ENCODE results near the gene PABPN1L.

The PABPN1L gene, protein sequence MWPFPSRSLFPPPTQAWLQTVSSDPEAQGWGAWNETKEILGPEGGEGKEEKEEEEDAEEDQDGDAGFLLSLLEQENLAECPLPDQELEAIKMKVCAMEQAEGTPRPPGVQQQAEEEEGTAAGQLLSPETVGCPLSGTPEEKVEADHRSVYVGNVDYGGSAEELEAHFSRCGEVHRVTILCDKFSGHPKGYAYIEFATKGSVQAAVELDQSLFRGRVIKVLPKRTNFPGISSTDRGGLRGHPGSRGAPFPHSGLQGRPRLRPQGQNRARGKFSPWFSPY

DNA sequence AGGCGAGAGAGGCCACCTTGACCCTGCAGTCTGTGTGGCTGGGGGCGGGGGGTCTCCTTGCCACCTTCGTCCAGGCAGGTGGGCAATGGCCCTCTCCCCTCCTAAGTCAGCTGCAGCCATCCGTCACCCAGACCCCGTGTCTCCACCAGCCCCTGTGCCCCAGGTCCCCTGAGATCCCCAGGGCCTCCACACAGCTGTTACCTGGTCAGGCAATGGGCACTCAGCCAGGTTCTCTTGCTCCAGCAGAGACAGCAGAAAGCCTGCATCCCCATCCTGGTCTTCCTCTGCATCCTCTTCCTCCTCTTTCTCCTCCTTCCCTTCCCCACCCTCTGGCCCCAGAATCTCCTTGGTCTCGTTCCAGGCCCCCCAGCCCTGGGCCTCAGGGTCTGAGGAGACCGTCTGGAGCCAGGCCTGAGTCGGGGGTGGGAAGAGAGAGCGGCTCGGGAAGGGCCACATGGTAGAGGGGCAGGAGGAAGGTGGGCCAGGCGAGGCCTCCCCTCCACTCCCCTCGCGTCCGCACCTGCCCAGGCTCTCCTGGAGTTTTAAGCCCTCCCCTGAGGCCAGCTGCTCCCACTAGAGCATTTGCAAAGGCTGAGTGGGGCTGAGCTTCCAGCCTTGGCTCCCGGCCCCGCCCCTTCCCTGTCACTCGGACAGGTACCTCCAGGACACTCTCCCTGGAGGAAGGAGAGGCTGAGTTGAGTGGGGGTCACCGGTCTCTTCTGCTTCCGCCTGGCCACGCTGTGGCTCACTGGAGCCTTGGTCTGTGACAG, at the start of gene PABPN1L:
Gene PABPN1L, minus strand, starts transcription at position 510 of the 770 bp plus-strand sequence. Its CDS starts 54 bp downstream, at position 456.
- DNase-seq (ENCODE audit: low read depth), result no peak

DNA sequence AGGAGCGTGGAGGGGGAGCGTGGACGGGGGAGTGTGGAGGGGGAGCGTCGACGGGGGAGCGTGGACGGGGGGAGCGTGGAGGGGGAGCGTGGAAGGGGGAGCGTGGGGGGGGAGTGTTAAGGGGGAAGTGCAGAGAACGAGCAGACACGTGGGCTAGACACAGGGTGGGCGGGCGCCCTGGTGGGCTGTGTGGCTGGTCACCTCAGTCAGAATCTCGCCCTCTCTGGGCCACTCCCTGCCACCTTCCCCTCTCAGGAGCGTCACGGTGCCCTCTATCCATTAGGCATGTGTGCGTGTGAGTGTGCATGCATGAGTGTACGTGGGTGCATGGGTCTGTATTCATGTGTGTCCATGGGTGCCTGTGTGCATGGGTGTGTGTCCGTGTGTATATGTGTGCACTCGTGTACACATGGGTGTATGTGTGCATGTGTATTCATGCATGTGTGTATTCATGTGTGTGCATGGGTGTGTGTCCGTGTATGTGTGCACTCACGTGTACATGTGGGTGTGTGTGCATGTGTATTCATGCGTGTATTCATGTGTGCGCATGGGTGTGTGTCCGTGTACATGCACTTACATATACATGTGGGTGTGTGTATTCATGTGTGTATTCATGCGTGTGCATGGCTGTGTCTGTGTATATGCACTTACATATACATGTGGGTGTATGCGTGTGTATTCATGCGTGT, 49.3 kb upstream of the PABPN1L start:
- no peak for DNase-seq (ENCODE audit: low read depth)

DNA sequence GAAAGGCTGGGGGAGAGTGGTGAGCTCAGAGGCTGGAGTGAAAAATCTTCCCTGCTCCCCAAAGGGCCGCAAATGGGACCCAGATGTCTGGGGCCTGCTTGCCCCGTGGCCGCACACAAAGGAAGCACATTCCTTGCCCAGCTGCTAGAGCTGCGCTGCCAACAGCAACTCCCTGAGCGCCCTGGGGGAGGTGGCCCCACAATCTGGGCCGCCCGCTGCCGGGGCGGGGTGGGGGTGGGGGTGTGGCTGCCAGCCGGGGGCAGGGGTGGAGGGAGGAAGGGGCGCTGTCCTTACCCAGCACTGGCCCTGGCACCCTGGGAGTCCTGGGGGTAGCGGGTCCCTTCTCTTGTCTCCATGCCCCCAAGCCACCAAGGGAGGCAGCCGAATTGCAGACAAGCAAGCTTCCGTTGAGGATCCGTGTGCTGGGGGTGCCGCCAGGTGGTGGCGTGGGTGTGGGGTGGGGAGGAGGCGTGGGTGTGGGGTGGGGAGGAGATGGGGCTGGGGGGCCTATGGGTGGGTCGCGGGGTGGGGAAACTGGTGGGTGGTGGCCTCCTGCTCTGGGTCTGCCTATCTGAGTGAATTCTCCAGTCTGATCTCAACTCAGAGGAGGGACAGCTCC, 48.4 kb upstream of the PABPN1L start:
- DNase-seq (ENCODE audit: low read depth), result no peak

- no peak for DNase-seq (ENCODE audit: low read depth)
These were observed 47.4 kb upstream of the PABPN1L start for GRCh38 chr16:88913870-88914269.

- no peak for DNase-seq (ENCODE audit: low read depth)
These were observed 46.6 kb upstream of the PABPN1L start for GRCh38 chr16:88913001-88913612.

GRCh38 chr16:88912556-88912955, 46.1 kb upstream of the PABPN1L start:
- DNase-seq (ENCODE audit: low read depth), result no peak

- no peak for DNase-seq (ENCODE audit: low read depth)
These were observed 45.5 kb upstream of the PABPN1L start for GRCh38 chr16:88911946-88912310.

- no peak for DNase-seq (ENCODE audit: low read depth)
These were observed 44.9 kb upstream of the PABPN1L start for GRCh38 chr16:88911136-88911945.

DNA sequence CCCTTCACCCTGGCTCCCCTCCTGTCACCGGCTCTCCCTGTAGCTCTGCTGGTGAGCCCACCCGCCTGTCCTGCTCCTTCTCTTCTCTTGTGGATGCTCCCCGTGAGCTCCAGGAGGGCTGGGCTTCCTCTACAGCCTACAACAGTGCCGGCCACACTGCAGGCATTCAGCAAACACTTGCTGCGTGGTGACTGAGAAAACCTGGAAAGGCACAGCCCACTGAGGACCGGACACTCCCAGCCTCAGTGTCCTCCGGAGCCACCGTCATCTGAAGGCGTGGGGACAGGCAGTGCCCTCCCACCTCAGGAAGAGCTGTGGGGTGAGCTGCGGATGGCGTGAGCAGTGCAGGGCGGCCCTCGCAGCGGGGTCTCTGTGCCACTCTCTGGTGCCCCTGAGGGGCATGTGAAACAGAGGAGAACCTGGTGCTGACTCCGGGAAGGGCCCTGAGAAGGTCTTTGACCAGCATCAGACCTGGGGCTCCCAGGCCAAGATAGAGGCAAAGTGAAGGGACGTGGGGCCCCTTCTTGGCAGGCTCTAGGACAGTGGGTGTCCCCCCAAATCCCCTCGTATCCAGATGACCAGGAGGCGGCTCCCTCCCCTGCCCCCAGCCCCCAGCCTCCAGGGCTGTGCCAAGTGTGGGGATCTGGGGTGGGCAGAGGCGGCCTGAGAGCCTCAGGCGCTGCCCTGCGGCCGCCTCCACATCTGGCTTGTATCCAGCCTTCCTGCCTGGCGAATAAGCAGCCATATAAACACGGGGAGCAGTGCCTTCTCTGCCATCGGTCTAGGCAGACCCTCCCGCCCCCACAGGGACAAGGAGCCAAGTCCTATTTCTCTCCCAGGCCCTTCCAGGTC, 44.0 kb upstream of the PABPN1L start:
- no peak for DNase-seq (ENCODE audit: low read depth)

- no peak for DNase-seq (ENCODE audit: low read depth)
These were observed 43.2 kb upstream of the PABPN1L start for GRCh38 chr16:88909431-88910210.

DNA sequence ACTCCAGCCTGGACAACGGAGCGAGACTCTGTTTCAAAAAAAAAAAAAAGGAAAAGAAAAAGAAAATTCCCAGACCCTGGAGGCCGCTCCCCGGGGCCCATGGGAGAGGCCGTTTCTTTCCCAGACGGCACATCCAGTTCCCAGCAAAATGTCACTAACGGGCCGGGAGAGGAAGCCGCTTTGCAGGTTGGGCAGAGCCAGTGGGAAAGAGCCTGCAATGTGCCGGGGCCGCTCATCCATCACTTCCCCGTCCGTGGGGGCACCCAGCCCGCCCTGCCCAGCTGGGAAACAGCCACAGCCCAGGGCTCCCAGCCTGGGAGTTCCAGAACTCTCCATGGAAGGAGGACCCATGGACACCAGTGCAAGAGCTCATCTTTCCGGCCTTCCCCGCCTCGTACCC, 41.8 kb upstream of the PABPN1L start:
- DNase-seq (ENCODE audit: low read depth), result no peak

GRCh38 chr16:88907768-88908167, 41.3 kb upstream of the PABPN1L start:
- DNase-seq (ENCODE audit: low read depth), result no peak

DNA sequence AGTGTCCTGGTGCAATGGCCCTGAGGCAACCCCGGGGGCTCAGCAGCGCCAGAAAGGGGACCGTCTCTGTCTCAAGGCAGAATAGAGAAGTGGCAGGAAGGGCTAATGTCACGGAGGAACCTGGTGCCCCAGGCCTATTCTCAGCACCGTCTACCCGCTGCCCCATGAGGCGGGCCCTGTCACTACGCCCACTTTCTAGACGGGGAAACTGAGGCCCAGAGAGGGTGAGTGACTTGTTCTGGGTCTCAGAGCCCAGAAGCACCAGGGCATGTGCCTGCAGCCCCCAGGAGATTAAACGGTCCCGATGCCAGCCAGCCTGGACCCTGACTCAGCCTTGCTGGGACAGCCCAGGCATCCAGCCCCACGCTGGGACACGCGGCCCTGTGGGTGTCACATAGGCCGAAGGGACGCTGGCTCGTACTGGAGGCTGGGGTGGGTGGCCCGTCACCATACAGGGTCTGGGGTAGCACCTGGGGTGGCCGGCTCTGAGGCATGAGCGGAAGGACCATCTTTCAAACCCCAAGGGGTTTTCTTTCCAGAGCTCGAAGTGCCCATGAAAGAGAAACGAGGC, 40.2 kb upstream of the PABPN1L start:
- DNase-seq (ENCODE audit: low read depth), result no peak

GRCh38 chr16:88906020-88906419, 39.6 kb upstream of the PABPN1L start:
- DNase-seq (ENCODE audit: low read depth), result no peak

DNA sequence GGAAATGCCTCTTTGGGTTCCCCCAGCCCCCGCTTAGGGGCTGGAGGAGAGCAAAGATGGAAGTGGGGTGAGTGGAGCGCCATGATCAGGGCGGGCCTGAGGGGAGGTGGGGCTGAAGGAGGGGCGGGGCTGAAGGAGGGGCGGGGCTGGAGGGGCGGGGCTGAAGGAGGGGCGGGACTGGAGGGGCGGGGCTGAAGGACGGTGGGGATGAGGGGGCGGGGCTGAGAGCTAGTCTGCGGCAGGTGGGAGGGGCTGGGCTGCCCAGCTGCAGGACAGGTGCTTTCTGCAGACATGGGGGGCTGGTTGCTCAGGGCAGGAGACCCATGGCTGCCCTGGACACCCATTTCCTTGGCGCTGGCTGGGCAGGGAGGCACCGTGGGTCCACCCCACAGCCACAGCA, 39.1 kb upstream of the PABPN1L start:
- DNase-seq (ENCODE audit: low read depth), result no peak

DNA sequence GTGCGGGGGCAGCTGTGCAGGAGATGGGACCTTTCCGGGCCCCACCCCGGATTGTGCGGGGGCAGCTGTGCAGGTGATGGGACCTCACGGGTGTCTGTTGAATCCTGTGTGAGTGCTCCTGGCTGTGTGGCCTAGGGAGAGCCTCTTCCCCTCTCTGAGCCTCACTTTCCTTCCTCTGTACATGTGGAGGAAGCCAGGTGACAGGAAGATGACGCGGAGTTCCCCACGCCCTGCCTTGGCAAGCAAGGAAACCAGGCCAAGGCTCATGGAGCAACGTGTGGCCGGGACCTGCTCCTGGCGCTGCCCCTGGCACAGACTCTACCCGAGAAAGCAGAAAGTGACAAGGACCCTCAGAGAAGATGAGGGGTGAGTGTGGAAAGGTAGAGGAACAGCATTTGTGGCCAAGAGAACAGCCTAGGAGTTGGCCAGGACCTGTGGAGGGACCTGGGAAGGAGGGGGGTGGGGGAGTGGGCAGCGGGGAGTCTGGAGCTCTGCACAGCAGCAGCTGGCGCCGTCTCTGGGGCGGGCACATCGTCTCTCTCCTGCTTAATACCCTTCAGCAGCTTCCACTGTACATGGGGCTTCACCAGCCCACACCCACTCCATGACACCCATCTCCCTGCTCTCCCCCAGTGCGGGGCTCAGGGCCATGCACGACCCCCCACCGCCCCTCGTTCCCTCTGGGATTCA, 38.4 kb upstream of the PABPN1L start:
- DNase-seq (ENCODE audit: low read depth), result no peak

- DNase-seq (ENCODE audit: low read depth), result no peak
These were observed 36.8 kb upstream of the PABPN1L start for GRCh38 chr16:88903267-88903666.

DNA sequence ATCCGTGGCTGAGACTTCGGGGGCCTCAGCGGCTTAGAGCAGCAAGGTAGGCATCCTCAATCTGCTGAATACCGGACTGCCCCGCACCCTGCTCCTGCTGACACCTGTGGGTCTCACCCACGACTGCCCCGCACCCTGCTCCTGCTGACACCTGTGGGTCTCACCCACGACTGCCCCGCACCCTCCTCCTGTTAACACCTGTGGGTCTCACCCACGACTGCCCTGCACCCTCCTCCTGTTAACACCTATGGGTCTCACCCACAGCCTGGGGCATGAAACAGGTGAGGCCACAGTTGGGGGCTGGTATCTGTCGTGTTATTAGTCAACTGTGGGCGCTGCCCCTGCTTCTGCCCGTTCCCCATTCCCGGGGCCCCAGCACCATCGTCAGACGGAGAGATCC, 36.3 kb upstream of the PABPN1L start:
- DNase-seq (ENCODE audit: low read depth), result no peak

Measured in activated T-helper 9 cell treated with anti-CD3 and anti-CD28 coated beads, Interleukin-2, amount 50 U/mL, for 16 hours (primary cell).